ENCODE data around the gene STRBP. TPM values are rescaled to one million over a fixed set of nuclear protein-coding genes. Genes with fewer than 3 reads are reported as not detected.
A peak's percentile ranks its signal among the peaks of the same experiment; 100 is the strongest.

The STRBP gene
- total RNA-seq (2014; rRNA removed; shearing (Covaris generic); ENCODE audit: low replicate concordance), result 129 and 137 TPM in 2 replicates

GRCh38 chr9:123268465-123269259 lies at the start of gene STRBP:
Gene STRBP, minus strand, starts transcription at chr9:123268586. Its CDS starts 84,452 bp downstream, at chr9:123184134.
- Histone ChIP-seq H2AFZ (ENCODE audit: low read length) (peak within 1 kb of the TSS; percentile 94), H3K9me3 (ENCODE audit: low read length) (no peaks in the 10 kb centered on the region), H3K27ac (ENCODE audit: low read length) (peak within 1 kb of the TSS; percentile 58), H3K9ac (ENCODE audit: low read length) (peak within 1 kb of the TSS; percentile 94), H3K79me2 (ENCODE audit: low read length) (peaks cover 44% of the 10 kb centered on the region), H3K4me3 (ENCODE audit: low read length) (peak within 1 kb of the TSS; percentile 91), H3K4me1 (ENCODE audit: low read length) (peaks cover 43% of the 10 kb centered on the region), H3K27me3 (ENCODE audit: low read length) (no peaks in the 10 kb centered on the region), H3K36me3 (ENCODE audit: insufficient read depth, low read length) (no peaks in the 10 kb centered on the region), H3K4me2 (ENCODE audit: low read depth, low read length, poor library complexity, severe bottlenecking) (peak within 1 kb of the TSS; percentile 87), H3K9me2 (replicated peaks; ENCODE audit: insufficient read depth, low read length) (no peaks in the 10 kb centered on the region), H4K20me1 (ENCODE audit: insufficient read depth, low read depth, low read length) (no peaks in the 10 kb centered on the region)
- DNase-seq, result peak; percentile 97

- Histone ChIP-seq H3K36me3 (ENCODE audit: insufficient read depth, low read length) (no peaks in the 10 kb centered on the region), H3K9ac (ENCODE audit: low read length) (no peak overlapping the region), H3K27ac (ENCODE audit: low read length) (no peak overlapping the region), H3K9me3 (ENCODE audit: low read length) (no peaks in the 10 kb centered on the region), H3K27me3 (ENCODE audit: low read length) (no peaks in the 10 kb centered on the region), H3K79me2 (ENCODE audit: low read length) (no peaks in the 10 kb centered on the region), H2AFZ (ENCODE audit: low read length) (no peak overlapping the region), H3K4me3 (ENCODE audit: low read length) (no peak overlapping the region), H3K4me2 (ENCODE audit: low read depth, low read length, poor library complexity, severe bottlenecking) (no peak overlapping the region), H3K9me2 (replicated peaks; ENCODE audit: insufficient read depth, low read length) (no peaks in the 10 kb centered on the region), H4K20me1 (ENCODE audit: insufficient read depth, low read depth, low read length) (no peaks in the 10 kb centered on the region), H3K4me1 (ENCODE audit: low read length) (no peaks in the 10 kb centered on the region; the same call in 1 of the 2 replicates)
- no peak for DNase-seq
Observed at GRCh38 chr9:123316053-123316718, 47.8 kb upstream of the STRBP start.

- H3K9ac ChIP-seq (ENCODE audit: low read length), result no peak overlapping the region
- H3K9me2 ChIP-seq (replicated peaks; ENCODE audit: insufficient read depth, low read length), result no peaks in the 10 kb centered on the region
- no peak overlapping the region for H3K4me3 ChIP-seq (ENCODE audit: low read length)
- no peak for DNase-seq
- no peak overlapping the region for H3K4me2 ChIP-seq (ENCODE audit: low read depth, low read length, poor library complexity, severe bottlenecking)
- no peaks in the 10 kb centered on the region; the same call in 1 of the 2 replicates for H3K4me1 ChIP-seq (ENCODE audit: low read length)
- H3K79me2 ChIP-seq (ENCODE audit: low read length), result no peaks in the 10 kb centered on the region
- no peaks in the 10 kb centered on the region for H3K9me3 ChIP-seq (ENCODE audit: low read length)
- H2AFZ ChIP-seq (ENCODE audit: low read length), result no peak overlapping the region
- H3K27ac ChIP-seq (ENCODE audit: low read length), result no peak overlapping the region
- H3K36me3 ChIP-seq (ENCODE audit: insufficient read depth, low read length), result no peaks in the 10 kb centered on the region
- H3K27me3 ChIP-seq (ENCODE audit: low read length), result no peaks in the 10 kb centered on the region
- H4K20me1 ChIP-seq (ENCODE audit: insufficient read depth, low read depth, low read length), result no peaks in the 10 kb centered on the region
Observed at GRCh38 chr9:123315635-123316034, 47.2 kb upstream of the STRBP start.

GRCh38 chr9:123314617-123315016 lies 46.2 kb upstream of the STRBP start:
- Histone ChIP-seq H3K4me3 (ENCODE audit: low read length) (no peak overlapping the region), H3K27ac (ENCODE audit: low read length) (no peak overlapping the region), H3K36me3 (ENCODE audit: insufficient read depth, low read length) (no peaks in the 10 kb centered on the region), H3K4me1 (ENCODE audit: low read length) (no peaks in the 10 kb centered on the region; the same call in 1 of the 2 replicates), H3K9ac (ENCODE audit: low read length) (no peak overlapping the region), H3K27me3 (ENCODE audit: low read length) (no peaks in the 10 kb centered on the region), H3K9me3 (ENCODE audit: low read length) (no peaks in the 10 kb centered on the region), H4K20me1 (ENCODE audit: insufficient read depth, low read depth, low read length) (no peaks in the 10 kb centered on the region), H3K79me2 (ENCODE audit: low read length) (no peaks in the 10 kb centered on the region), H3K9me2 (replicated peaks; ENCODE audit: insufficient read depth, low read length) (no peaks in the 10 kb centered on the region), H3K4me2 (ENCODE audit: low read depth, low read length, poor library complexity, severe bottlenecking) (no peak overlapping the region), H2AFZ (ENCODE audit: low read length) (no peak overlapping the region)
- no peak for DNase-seq

- H3K9ac ChIP-seq (ENCODE audit: low read length), result no peak overlapping the region
- no peak overlapping the region for H2AFZ ChIP-seq (ENCODE audit: low read length)
- H3K79me2 ChIP-seq (ENCODE audit: low read length), result no peaks in the 10 kb centered on the region
- no peaks in the 10 kb centered on the region for H3K36me3 ChIP-seq (ENCODE audit: insufficient read depth, low read length)
- no peaks in the 10 kb centered on the region; the same call in 1 of the 2 replicates for H3K4me1 ChIP-seq (ENCODE audit: low read length)
- no peak overlapping the region for H3K27ac ChIP-seq (ENCODE audit: low read length)
- no peak overlapping the region for H3K4me2 ChIP-seq (ENCODE audit: low read depth, low read length, poor library complexity, severe bottlenecking)
- no peak for DNase-seq
- H3K27me3 ChIP-seq (ENCODE audit: low read length), result no peaks in the 10 kb centered on the region
- H4K20me1 ChIP-seq (ENCODE audit: insufficient read depth, low read depth, low read length), result no peaks in the 10 kb centered on the region
- H3K4me3 ChIP-seq (ENCODE audit: low read length), result no peak overlapping the region
- H3K9me2 ChIP-seq (replicated peaks; ENCODE audit: insufficient read depth, low read length), result no peaks in the 10 kb centered on the region
- no peaks in the 10 kb centered on the region for H3K9me3 ChIP-seq (ENCODE audit: low read length)
Observed at GRCh38 chr9:123312306-123312877, 44.0 kb upstream of the STRBP start.

- Histone ChIP-seq H3K79me2 (ENCODE audit: low read length) (no peaks in the 10 kb centered on the region), H3K9ac (ENCODE audit: low read length) (no peak overlapping the region), H3K27ac (ENCODE audit: low read length) (no peak overlapping the region), H3K36me3 (ENCODE audit: insufficient read depth, low read length) (no peaks in the 10 kb centered on the region), H3K9me3 (ENCODE audit: low read length) (no peaks in the 10 kb centered on the region), H3K4me1 (ENCODE audit: low read length) (no peaks in the 10 kb centered on the region; the same call in 1 of the 2 replicates), H4K20me1 (ENCODE audit: insufficient read depth, low read depth, low read length) (no peaks in the 10 kb centered on the region), H3K4me2 (ENCODE audit: low read depth, low read length, poor library complexity, severe bottlenecking) (no peak overlapping the region), H3K27me3 (ENCODE audit: low read length) (no peaks in the 10 kb centered on the region), H3K9me2 (replicated peaks; ENCODE audit: insufficient read depth, low read length) (no peaks in the 10 kb centered on the region), H3K4me3 (ENCODE audit: low read length) (no peak overlapping the region), H2AFZ (ENCODE audit: low read length) (no peak overlapping the region)
- no peak for DNase-seq
Observed at GRCh38 chr9:123311250-123311752, 42.9 kb upstream of the STRBP start.

GRCh38 chr9:123310551-123311249 lies 42.3 kb upstream of the STRBP start:
- Histone ChIP-seq H3K27me3 (ENCODE audit: low read length) (no peaks in the 10 kb centered on the region), H4K20me1 (ENCODE audit: insufficient read depth, low read depth, low read length) (no peaks in the 10 kb centered on the region), H3K4me1 (ENCODE audit: low read length) (no peaks in the 10 kb centered on the region), H3K27ac (ENCODE audit: low read length) (no peak overlapping the region), H3K4me2 (ENCODE audit: low read depth, low read length, poor library complexity, severe bottlenecking) (no peak overlapping the region), H3K9me3 (ENCODE audit: low read length) (no peaks in the 10 kb centered on the region), H3K79me2 (ENCODE audit: low read length) (no peaks in the 10 kb centered on the region), H2AFZ (ENCODE audit: low read length) (no peak overlapping the region), H3K9ac (ENCODE audit: low read length) (no peak overlapping the region), H3K36me3 (ENCODE audit: insufficient read depth, low read length) (no peaks in the 10 kb centered on the region), H3K9me2 (replicated peaks; ENCODE audit: insufficient read depth, low read length) (no peaks in the 10 kb centered on the region), H3K4me3 (ENCODE audit: low read length) (no peak overlapping the region)
- no peak for DNase-seq

Measured in Karpas-422 (cell line).